Brain microvascular endothelial cell (primary cell): ENCODE results near the gene PTPN7.
"Not testable (repeated sequence)": the region's sequence is repeated elsewhere in the genome, so short reads cannot be mapped to it uniquely, and the experiment has no call there.

Source experiments
- DNase-seq: peaks from one replicate; pipeline ENCODE4 v3.0.0-alpha.2; 2020
- H3K27ac ChIP-seq: fragments of 250-450 bp; sonication (Bioruptor Pico); 2 replicates; pipeline ENCODE4 v1.5.1; 2020; ENCODE audit warnings: mild to moderate bottlenecking, moderate library complexity
- H3K27me3 ChIP-seq: fragments of 250-450 bp; sonication (Bioruptor Pico); replicated peaks from 2 replicates; pipeline ENCODE4 v1.5.1; 2020; ENCODE audit warnings: mild to moderate bottlenecking
- H3K36me3 ChIP-seq: fragments of 250-450 bp; sonication (Bioruptor Pico); replicated peaks from 2 replicates; pipeline ENCODE4 v1.5.1; 2020; ENCODE audit warnings: mild to moderate bottlenecking
- H3K4me3 ChIP-seq: 2 replicates; pipeline ENCODE4 v1.5.1; 2011; ENCODE audit warnings: low read depth, mild to moderate bottlenecking, control low read depth, low read length, moderate library complexity
- CTCF ChIP-seq: IDR thresholded peaks from 2 replicates; pipeline ENCODE4 v1.5.1; 2011; ENCODE audit warnings: low read depth, mild to moderate bottlenecking, moderate library complexity, low read length, control low read depth, inconsistent platforms; ENCODE audit errors: missing control alignments
- in situ Hi-C: cut with HindIII; loops from 2 replicates; pipeline ENCODE4 v1.10.0; 2017; ENCODE audit warnings: low sequenced_read_pairs, low pct_ligation_motif_present

The PTPN7 gene

GRCh38 chr1:202171292-202172014, 11.1 kb upstream of the PTPN7 start:
- in situ Hi-C loops: no loop called here
- TF ChIP-seq CTCF: no peak

GRCh38 chr1:202170726-202171125, 10.3 kb upstream of the PTPN7 start:
- no peaks in the 10 kb centered on the region for H3K27me3 ChIP-seq
- H3K4me3 ChIP-seq: no peak overlapping the region
- in situ Hi-C loops: no loop called here
- TF ChIP-seq CTCF: no peak
- no peak overlapping the region for H3K27ac ChIP-seq
- no peak for DNase-seq
- H3K36me3 ChIP-seq: no peaks in the 10 kb centered on the region

More at GRCh38 chr1:202171292-202172014, 11.1 kb upstream of the PTPN7 start:
- no peaks in the 10 kb centered on the region for H3K27me3 ChIP-seq
- DNase-seq: no peak
- H3K4me3 ChIP-seq: no peak overlapping the region
- H3K27ac ChIP-seq: no peak overlapping the region
- no peaks in the 10 kb centered on the region for H3K36me3 ChIP-seq

- in situ Hi-C loops: no loop called here
- Histone ChIP-seq H3K4me3 (no peak overlapping the region), H3K27me3 (no peaks in the 10 kb centered on the region), H3K27ac (no peak overlapping the region), H3K36me3 (no peaks in the 10 kb centered on the region)
- TF ChIP-seq CTCF: no peak
- DNase-seq: no peak
These were observed 8.5 kb upstream of the PTPN7 start for GRCh38 chr1:202168861-202169260.

GRCh38 chr1:202167708-202168415, 7.5 kb upstream of the PTPN7 start:
- no peak for DNase-seq
- H3K36me3 ChIP-seq: no peaks in the 10 kb centered on the region
- no peak overlapping the region for H3K4me3 ChIP-seq
- TF ChIP-seq CTCF: no peak
- H3K27ac ChIP-seq: no peak overlapping the region
- no peaks in the 10 kb centered on the region for H3K27me3 ChIP-seq
- in situ Hi-C loops: no loop called here

- H3K36me3 ChIP-seq, in situ Hi-C loops, H3K27me3 ChIP-seq, H3K4me3 ChIP-seq, H3K27ac ChIP-seq, DNase-seq: not testable (repeated sequence)
These were observed 6.7 kb upstream of the PTPN7 start for GRCh38 chr1:202167054-202167453.

DNA sequence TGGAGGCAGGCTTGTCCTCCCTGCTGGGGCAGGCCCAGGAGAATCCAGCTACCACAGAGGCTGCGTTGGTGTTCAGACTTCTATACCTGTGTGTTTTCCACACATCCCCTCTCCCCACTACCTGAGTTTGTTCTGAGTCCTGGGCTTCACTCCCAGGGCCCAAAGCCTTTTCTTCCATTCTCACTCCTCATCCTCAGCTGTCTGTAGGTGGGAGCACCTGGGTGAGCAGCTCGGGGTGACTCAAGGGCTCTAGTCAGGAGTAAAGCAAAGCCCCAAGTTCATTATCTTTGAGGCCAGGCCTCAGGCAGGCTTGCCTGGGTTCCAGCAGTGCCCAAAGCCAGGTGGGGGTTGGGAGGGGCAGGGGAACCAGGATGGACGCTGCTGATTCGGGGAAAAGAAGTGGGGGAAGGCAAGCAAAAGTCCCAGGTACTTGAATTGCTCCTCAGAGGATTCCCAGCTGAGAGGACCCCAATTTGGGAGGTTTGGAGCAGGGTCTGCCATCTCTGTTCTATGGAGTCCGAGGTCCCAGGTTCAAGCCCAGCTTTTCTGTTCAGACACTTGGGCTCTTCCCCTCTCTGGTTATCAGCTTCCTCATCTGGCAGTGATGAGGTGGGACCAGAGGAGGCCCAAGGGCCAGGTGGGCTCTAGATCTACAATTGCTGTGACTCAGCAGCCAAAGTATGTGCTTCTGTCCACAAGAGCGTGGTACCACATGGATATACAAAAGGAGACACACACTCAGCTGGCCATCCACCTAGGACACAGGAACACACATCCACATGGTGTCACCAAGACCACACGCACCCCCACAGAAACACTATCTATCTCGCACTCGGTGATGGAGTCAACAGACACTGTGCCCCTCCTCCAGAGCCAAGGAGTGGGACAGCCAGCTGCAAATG, 5.8 kb upstream of the PTPN7 start:
- DNase-seq: no peak
- H3K4me3 ChIP-seq: no peak overlapping the region
- in situ Hi-C loops: no loop called here
- H3K27ac ChIP-seq: no peak overlapping the region
- H3K36me3 ChIP-seq: no peaks in the 10 kb centered on the region
- no peak for TF ChIP-seq CTCF
- H3K27me3 ChIP-seq: no peaks in the 10 kb centered on the region
